ENCODE measurements around the gene ABCC4. TPM values are rescaled to one million over a fixed set of nuclear protein-coding genes. Genes with fewer than 3 reads are reported as not detected.
A peak's percentile ranks its signal among the peaks of the same experiment; 100 is the strongest.

Gene ABCC4
- total RNA-seq, 1 donor from 2014 or later: 12.6 TPM

- no peak for DNase-seq (ENCODE audit: low read depth)
These were observed 241.9 kb downstream of the ABCC4 start for GRCh38 chr13:95059306-95059705.

- DNase-seq (ENCODE audit: low read depth): no peak
These were observed 242.6 kb downstream of the ABCC4 start for GRCh38 chr13:95058680-95059079.

- no peak for DNase-seq (ENCODE audit: low read depth)
These were observed 245.0 kb downstream of the ABCC4 start for GRCh38 chr13:95056266-95056665.

GRCh38 chr13:95050800-95051615 lies 250.2 kb downstream of the ABCC4 start:
- no peak for DNase-seq (ENCODE audit: low read depth)

- DNase-seq (ENCODE audit: low read depth): no peak
These were observed 251.5 kb downstream of the ABCC4 start for GRCh38 chr13:95049772-95050171.

- DNase-seq (ENCODE audit: low read depth): no peak
These were observed 256.6 kb downstream of the ABCC4 start for GRCh38 chr13:95044452-95045205.

GRCh38 chr13:95039415-95039814 lies 261.8 kb downstream of the ABCC4 start:
- DNase-seq (ENCODE audit: low read depth): no peak

GRCh38 chr13:95038949-95039348 lies 262.3 kb downstream of the ABCC4 start:
- no peak for DNase-seq (ENCODE audit: low read depth)

GRCh38 chr13:95035311-95036109 lies 265.7 kb downstream of the ABCC4 start:
- no peak for DNase-seq (ENCODE audit: low read depth)

GRCh38 chr13:95033890-95034289 lies 267.4 kb downstream of the ABCC4 start:
- DNase-seq (ENCODE audit: low read depth): no peak

- no peak for DNase-seq (ENCODE audit: low read depth)
These were observed 269.1 kb downstream of the ABCC4 start for GRCh38 chr13:95032121-95032520.

GRCh38 chr13:95030821-95031343 lies 270.4 kb downstream of the ABCC4 start:
- no peak for DNase-seq (ENCODE audit: low read depth)

GRCh38 chr13:95027638-95028037 lies 273.6 kb downstream of the ABCC4 start:
- DNase-seq (ENCODE audit: low read depth): no peak

GRCh38 chr13:95025116-95025515 lies 276.1 kb downstream of the ABCC4 start:
- no peak for DNase-seq (ENCODE audit: low read depth)

GRCh38 chr13:95023405-95023804 lies 277.8 kb downstream of the ABCC4 start:
- DNase-seq (ENCODE audit: low read depth): no peak

GRCh38 chr13:95020298-95020987 lies 280.8 kb downstream of the ABCC4 start:
- DNase-seq (ENCODE audit: low read depth): peak; percentile 57

- no peak for DNase-seq (ENCODE audit: low read depth)
These were observed 281.4 kb downstream of the ABCC4 start for GRCh38 chr13:95019886-95020285.

- DNase-seq (ENCODE audit: low read depth): no peak
These were observed 293.9 kb downstream of the ABCC4 start for GRCh38 chr13:95007322-95007721.

GRCh38 chr13:95005300-95005699 lies 296.0 kb downstream of the ABCC4 start:
- DNase-seq (ENCODE audit: low read depth): no peak

GRCh38 chr13:95003019-95003813 lies 298.0 kb downstream of the ABCC4 start:
- DNase-seq (ENCODE audit: low read depth): peak; percentile 36
